NCI-H2081 (cell line): ENCODE data around the gene CENPL.
"Not testable (repeated sequence)": the region's sequence is repeated elsewhere in the genome, so short reads cannot be mapped to it uniquely, and the experiment has no call there.

Experiments used
- DNase-seq, 2 experiments: peaks; one replicate each; lab custom pipeline; 2025; lab: John Stamatoyannopoulos, UW

CENPL gene, protein sequence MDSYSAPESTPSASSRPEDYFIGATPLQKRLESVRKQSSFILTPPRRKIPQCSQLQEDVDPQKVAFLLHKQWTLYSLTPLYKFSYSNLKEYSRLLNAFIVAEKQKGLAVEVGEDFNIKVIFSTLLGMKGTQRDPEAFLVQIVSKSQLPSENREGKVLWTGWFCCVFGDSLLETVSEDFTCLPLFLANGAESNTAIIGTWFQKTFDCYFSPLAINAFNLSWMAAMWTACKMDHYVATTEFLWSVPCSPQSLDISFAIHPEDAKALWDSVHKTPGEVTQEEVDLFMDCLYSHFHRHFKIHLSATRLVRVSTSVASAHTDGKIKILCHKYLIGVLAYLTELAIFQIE

DNA sequence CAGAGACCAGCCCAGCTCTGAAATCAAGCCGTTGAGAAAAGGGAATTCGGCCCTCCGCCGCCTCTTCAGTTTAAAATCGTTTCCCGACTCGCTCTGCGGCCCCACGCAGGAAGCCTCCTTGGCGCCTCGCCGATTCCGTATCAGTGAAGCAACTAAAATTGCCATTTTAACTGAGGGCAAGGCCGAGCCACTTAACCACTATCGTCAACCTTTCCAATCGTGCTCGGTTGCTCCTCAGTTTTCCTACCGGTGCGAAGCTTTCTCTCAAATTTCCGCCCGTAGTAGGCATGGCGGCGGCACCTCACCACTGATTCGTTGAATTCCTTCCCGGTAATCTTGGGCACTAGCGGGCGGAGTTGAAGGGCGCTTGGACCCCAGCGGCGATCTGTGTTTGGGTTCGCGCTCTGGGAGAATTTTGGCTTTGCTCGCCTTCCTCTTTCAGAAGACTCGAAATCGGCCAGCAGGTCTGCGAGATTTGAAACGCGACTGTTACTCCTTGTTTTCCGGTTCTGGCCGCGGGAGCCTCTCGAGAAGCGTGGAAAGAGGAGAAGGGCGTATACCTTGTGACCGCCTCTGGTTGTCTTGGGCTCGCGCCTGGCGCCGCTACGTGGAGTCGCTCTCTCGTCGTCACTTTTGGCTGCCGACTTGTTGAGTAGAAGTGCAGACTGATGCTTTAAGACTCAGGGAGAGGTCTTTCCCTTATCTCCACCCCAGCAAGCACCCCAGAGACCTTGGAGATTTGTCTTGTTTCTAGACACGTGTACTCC is at the start of gene CENPL, which contains the start of gene DARS2:
TSS of gene CENPL (minus strand) at position 569 of the 767 bp plus-strand sequence. CDS start 13,584 bp downstream, outside the sequence.
TSS of gene DARS2 (plus strand) at position 359 of the 767 bp plus-strand sequence. CDS start 557 bp downstream, outside the sequence.
- peak; percentile 97 to 99 for DNase-seq

DNA sequence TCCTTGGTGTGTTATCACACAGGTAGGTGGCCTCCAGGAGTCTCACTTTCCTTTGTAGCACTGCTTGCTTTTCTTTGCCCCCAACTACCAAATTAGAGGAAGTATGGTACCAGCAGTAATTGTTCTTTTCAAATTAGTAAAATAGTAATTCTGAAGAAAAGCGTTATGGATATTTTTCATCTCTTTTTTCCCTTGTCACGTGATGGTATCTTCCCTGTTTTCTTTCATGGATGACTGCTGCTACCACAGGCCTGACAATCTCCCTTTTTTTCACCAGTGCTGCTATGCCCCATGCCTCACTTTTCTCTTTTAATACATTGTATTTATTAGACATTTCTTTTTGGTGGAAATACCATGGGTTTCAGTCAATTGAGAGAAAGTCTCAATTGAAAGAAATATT is 46.8 kb upstream of the CENPL start:
- no peak for DNase-seq

DNA sequence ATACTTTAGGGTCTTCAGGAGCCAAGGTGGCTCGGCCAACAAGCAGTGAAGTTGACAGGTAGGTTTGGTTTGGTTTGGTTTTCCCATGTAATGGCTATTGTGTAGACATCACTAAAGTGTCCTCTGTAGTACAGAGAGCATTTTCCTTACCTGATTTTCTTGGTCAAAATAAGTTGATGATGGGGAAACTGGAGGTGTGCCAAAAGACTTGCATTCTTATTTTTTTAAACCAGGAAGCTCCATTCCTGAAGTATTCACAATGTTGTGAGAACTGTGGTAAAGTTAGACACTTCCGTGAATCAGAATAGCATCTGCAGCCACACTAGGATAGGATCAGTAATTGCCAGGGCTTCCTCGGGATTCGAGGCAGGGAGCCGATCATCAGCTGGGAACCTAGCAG is 46.4 kb upstream of the CENPL start:
- no peak for DNase-seq

DNA sequence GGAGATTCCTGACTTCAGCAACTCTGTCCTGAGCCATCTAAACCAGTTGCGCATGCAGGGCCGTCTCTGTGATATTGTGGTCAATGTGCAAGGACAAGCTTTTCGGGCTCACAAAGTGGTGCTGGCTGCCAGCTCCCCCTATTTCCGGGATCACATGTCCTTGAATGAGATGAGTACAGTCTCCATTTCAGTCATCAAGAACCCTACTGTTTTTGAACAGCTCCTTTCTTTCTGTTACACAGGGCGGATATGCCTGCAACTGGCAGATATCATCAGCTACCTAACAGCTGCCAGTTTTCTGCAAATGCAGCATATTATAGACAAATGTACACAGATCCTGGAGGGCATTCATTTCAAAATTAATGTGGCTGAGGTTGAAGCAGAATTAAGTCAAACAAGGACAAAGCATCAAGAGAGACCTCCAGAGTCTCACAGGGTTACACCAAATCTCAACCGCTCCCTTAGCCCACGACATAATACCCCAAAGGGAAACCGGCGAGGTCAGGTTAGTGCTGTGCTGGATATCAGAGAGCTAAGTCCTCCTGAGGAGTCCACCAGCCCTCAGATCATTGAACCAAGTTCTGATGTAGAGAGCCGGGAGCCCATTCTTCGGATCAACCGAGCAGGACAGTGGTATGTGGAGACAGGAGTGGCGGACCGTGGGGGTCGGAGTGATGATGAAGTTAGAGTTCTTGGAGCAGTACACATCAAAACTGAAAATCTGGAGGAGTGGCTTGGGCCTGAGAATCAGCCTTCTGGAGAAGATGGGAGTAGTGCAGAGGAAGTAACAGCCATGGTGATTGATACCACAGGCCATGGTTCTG is 45.8 kb upstream of the CENPL start:
- peak; percentile 18 to 73 for DNase-seq

DNA sequence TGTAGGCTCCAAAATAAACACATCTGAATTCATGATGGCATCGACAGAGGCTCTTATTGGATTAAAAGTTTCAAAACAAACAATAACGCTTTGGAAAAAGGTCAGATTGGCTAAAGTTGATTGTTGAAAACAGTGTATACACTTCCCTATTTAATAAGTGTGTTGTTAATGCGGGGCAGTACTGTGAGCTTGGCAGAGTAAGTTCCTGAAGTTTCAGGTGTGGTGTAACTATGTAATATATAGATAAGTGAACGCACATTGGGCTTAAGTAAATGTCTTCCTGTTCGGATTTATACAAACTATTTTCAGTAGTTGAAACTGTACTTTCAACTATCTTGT is 44.3 kb upstream of the CENPL start:
- DNase-seq = no peak

DNA sequence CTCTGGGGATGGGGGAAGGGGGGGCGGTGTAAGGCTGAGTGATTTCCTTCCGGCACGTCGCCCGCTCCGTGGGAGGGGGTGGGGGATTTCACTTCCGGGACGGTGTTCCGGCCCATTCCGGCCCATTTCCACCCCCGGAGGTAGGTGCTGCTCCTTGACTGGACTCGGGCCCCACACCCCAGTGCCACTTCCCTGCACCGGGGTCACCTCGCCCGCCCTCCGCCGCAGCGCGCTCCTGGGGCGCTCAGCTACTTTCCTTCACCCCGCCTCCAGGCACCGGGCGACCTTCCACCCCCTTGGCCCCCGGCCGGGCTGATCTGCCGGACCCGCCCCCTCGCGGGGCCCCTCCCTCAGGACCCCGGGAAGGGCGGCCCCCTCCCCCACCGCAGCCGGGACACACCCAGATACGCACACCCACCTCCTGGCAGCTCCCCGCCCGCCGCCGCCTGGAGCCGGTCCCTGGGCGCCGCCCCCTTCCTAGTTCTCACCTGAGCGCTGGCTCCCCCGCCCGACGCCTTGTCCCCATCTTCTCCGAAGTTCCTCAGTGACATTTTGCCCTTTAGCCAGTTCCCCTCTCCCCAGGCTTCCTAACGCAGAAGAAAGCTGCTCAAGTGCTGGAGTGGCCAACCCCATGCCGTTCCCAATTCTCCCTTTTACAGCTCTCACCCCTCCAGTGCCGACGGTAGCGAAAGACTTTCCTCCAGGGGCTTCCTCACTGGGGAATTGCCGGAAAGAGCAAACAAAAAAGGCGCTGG is 43.8 kb upstream of the CENPL start, which contains the start of gene ZBTB37:
TSS of gene ZBTB37 (plus strand) at position 115 of the 755 bp plus-strand sequence. CDS start 1,846 bp downstream, outside the sequence.
- peak; percentile 84 to 91 for DNase-seq

DNA sequence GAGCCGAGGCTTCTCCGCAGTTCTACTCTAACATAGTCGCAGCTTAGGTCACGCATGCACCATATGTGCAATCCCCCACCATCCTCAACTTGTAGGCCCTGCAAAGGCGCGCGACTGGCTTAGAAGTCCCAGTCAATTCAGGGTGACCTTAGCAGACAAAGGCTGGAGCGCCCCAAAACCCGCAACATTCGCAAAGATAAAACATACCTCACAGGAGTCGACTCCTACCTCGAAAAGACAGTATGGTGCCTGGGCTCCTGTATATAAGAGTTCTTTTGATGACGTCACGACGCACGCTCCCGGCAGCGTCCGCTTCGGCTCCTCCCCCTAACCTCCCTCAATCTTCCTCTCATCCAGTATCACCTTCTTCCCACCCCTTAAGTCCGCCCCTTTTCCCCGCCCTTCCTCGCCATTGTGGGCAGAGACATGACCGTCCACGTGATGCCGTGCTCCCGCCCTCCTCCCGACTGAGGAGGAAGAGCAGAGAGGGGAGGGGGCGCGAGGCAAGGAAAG is 43.1 kb upstream of the CENPL start, which contains the start of gene GAS5:
TSS of gene GAS5 (minus strand) at position 237 of the 513 bp plus-strand sequence.
- DNase-seq = peak; percentile 99 to 100

DNA sequence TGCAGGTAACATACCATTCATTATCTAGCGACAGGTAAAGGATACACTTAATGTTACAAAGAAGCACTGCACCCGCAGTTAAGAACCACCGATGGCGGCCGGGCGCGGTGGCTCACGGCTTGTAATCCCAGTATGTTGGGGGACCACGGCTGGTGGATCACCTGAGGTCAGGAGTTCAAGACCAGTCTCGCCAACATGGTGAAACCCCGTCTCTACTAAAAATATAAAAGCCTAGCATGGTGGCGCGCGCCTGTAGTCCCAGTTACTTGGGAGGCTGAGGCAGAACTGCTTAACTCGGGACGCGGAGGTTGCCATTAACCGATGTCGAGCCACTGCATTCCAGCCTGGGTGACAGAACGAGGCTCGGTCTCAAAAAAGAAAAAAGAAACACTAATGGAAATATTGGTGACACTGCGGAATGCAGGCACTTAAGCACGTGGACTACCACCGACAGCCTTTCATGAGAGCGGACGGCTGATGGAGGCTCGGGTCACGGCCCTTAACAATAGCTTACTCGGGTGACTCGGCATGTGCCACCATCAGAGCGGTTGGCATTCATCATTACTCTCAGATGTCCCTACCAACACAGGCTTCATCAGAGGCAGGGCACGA is 42.6 kb upstream of the CENPL start:
- no peak for DNase-seq

DNA sequence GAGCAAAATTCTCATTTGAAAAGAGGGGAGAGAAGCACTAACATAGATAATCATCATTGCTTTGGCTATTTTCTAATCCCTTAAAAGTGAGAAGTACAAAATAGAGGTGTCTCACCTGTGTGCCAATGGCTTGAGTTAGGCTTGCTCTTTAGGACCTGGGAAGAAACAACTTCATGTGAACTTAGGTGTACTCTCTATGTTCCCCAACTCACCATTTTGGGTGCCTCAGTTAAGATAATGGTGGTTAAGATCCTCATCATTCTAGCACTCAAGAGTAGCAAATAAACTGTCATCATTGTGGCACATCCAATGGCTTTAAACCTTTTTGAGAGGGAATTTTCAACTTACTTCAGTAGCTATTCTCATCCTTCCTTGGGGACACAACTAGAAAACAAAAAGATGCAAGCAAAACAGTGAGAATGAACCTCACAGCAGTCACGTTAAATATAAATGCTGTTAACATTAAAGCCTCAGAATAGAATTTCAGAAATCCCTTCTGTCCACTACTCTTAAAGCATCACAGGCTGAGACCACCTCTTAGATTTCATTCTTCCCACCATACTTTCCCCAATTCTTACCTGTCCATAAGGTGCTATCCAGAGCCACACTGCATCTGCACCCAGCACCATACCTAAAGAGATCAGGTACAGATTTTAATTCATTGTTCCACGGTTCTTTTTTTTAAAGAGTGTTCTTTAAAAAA is 41.9 kb upstream of the CENPL start:
- no peak for DNase-seq

DNA sequence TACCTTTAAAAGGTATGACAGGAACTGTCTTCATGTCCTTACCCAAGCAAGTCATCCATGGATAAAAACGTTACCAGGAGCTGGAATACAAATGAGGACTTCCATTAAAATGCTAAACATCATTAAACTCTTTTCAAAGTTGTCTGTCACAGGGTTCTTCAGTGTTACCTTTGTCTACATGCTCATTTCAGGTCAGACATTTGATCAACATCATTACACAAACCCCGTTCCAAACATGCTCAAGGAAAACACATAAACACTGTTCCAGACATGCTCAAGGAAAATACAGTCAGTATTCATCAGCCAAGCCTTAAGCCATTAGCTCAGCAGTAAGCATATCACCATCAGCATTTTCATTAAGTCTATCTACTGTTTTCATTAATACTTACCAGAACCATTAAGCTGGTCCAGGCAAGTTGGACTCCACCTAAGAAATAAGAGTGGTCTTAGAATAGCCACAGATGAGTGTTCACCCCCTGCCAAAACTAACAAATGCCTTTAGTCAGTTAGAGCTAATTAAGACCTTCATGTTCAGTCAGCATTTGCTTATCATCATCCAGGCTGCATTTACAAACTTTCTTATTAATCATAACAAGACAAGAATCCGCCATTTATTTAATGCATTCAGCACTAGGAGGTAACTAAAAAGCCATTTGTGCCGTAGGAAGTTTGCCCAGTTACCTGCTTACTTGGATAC is 40.9 kb upstream of the CENPL start:
- no peak for DNase-seq

DNA sequence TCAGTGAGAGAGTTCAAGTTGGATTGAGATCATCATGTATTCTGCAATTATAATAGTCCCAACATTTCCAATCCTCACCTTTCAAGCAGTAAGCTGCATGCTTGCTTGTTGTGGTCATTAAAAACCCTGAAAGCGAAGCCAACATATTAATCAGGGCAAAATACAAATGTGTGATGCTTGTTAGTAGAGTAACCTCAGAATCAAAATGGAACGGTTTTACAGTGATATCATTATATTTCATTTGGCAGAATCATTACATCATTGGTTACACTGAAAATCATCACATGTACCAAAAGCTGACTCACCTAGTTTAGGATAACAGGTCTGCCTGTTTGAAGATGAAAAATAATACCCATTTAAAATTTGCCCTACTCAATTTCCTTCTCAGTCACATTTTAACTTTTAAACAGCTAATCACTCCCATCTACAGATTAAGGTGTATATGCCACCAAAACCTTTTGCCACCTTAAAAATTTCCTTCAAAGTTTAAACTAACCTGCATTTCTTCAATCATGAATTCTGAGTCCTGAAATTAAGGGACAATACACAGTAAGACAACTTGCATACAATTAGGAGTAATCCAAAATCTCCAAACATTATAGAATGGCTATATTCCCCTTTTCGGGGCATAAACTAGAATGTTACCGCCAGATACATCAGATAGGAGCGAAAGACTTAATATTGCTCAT is 39.6 kb upstream of the CENPL start:
- DNase-seq = no peak

DNA sequence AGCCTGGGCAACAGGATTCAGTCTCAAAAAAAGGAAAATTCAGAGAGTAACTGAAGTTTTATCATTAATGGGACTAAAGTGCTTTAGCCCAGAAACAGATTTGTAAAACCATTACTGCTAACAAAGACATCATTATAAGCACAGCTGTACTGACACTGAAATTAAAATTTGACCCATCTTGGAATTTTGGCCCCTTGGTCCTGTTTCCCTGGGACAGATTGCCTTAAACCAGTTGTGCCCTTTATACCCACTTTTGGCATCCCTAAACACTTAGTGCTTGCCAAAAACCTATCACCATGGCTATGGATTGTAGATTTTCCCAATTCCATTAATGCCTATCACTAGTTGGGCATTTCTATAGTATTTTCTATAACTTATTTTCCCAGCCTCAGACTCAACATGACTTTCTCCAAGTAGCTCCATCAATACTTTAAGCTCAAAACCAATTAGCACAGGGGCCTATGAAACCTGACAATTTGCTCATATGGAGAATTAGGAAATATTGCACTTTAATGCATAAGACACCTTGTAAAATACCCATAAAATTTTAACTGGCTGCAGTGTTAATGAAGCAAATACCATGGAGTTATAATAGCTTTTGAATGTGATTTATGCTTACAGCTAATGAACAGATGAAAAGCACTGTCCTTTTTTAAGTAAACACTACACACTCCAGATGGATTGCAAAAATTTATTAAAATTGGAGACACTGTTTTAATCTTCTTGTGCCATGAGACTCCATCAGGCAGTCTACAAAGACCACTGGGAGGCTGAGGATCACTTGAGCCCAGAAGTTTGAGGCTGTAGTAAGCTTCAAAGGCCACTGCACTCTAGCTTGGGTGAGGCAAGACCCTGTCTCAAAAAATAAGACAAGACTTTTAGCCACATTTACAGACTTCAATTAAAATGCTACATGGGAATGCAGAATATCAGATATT is 38.8 kb upstream of the CENPL start:
- no peak for DNase-seq

DNA sequence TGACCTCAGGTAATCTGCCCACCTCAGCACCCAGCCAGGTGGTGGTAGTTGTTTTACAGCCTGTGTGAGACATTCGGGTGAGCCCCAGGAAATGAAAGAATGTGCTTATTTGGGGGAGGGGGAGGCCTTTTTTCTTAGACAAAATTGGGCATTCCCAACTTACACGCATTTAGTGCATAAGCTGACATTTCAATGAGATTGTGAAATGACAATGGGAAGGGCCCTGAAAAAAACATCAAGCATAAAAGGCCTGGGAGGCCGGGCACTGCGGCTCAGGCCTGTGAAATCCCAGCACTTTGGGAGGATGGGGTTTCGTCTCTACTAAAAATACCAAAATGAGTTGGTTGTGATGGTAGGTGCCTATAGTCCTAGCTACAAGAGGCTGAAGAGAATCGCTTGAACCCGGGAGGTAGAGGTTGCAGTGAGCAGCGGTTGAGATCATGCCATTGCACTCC is 38.1 kb upstream of the CENPL start:
- no peak for DNase-seq

DNA sequence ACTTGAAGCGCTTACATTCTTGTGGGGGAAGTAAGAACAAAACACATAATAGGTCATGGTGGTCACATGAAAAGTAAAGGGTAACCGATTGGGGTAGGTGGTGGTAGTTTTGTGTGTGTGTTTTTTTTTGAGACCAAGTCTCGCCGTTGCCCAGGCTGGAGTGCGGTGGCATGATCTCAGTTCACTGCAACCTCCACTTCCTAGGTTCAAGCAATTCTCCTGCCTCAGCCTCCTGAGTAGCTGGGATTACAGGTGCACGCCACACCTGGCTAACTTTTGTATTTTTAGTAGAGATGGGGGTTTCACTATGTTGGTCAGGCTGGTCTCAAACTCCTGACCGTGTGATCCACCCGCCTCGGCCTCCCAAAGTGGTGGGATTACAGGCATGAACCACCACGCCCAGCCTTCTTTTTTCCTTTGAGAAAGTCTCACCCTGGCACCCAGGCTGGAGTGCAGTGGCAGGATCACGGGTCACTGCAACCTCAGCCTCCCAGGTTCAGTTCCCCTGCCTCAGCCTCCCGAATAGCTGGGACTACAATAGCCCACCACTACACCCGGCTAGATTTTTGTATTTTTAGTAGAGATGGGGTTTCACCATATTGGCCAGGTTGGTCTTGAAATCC is 37.6 kb upstream of the CENPL start:
- DNase-seq = not testable (repeated sequence)

DNA sequence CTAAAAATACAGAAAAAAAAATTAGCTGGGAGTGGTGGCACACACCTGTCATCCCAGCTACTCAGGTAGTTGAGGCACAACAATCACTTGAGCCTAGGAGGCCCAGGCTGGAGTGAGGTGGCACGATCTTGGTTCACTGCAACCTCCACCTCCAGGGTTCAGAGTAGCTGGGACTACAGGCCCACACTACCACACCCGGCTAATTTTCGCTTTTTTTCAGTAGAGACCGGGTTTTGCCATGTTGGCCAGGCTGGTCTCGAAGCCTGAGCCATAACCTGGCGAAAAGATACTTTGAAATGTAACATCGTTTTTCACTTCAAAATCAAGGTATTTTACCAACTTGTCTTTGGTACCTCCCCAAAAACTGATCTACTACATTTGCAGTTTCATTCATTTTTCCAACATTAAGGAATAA is 37.1 kb upstream of the CENPL start:
- DNase-seq = no peak

DNA sequence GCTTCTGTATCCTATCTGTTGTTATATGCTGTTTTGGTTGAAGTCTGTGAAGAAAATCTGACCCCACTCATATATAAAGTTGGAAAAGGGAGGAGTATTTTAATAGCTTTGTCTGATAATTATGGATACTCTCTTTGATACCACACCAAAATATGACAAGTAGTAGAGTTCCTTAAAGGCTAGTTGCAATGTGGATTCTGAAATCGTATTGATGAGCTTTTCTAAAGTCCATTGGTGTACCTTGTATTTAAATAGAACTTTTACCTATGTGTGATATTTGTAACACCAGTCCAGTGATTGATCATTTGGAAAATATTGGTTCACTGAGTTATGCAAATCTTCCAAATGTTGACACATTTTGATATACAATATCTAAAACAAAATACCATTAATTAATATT is 35.4 kb upstream of the CENPL start:
- DNase-seq = no peak

DNA sequence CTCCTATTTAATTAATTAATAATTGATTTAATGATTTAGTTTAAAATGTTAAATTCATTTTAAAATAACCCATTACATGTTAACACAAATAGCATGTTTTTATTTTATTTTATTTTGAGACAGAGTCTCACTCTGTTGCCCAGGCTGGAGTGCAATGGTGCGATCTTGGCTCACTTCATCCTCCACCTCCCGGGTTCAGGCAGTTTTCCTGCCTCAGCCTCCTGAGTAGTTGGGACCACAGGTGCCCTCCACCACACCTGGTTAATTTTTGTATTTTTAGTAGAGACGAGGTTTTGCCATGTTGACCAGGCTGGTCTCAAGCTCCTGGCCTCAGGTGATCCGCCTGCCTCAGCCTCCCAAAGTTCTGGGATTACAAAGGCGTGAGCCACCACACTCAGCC is 34.9 kb upstream of the CENPL start:
- DNase-seq = not testable (repeated sequence)
